Measurements from ENCODE around the gene RRP1.

RRP1 gene

GRCh38 chr21:43778469-43779335, 10.7 kb upstream of the RRP1 start:
- DNase-seq, result no peak

- DNase-seq, result no peak
These were observed 9.7 kb upstream of the RRP1 start for GRCh38 chr21:43779660-43780059.

DNA sequence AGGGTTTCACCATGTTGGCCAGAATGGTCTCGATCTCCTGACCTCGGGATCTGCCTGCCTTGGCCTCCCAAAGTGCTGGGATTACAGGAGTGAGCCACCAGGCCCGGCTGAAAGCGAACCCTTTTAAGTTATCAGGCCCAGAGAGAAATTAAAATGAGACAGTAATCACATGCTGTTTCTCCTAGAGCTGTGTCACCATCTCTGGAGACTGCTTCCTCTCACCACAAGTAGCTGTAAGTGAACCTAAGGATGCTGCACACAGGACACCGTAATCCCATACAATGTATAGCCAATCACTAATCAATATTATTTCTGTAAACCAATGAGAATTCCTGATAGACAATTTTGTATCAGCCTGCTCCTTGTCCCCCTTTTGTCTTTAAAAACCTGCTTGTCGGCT, 7.5 kb upstream of the RRP1 start:
- no peak for DNase-seq

- no peak for DNase-seq
These were observed 6.8 kb upstream of the RRP1 start for GRCh38 chr21:43782431-43783097.

DNA sequence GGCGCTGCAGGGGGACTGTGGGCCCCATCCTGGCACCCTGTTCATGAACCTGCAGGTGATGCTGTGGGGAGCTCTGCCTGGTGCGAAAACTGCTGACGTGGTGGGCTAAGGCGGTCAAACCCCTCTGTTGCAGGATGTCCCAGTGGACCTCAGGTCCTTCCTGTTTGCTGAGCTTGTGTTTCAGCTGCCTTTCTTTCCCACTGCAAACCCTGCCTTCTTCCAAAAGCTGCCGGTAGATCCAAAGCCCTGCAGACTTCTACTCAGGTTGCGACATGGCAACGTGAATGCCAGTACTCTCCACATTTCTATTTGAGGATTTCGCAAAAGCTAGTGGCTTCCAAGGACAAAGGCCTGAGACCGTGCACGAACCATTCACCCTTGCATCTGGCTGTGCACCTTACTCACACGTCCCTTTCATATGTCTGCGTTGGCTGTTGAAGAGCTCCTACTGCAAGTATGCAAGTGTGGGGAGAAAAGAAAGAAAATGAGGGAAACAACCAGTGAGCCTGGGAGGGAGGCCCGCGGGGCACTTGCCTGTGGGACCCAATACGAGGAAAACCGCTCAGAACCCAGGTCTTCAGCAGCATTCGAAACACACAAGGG, 6.2 kb upstream of the RRP1 start:
- DNase-seq, result peak; percentile 39

- DNase-seq, result no peak
These were observed 4.2 kb upstream of the RRP1 start for GRCh38 chr21:43785134-43785533.

- no peak for DNase-seq
These were observed 3.0 kb upstream of the RRP1 start for GRCh38 chr21:43786300-43786806.

DNA sequence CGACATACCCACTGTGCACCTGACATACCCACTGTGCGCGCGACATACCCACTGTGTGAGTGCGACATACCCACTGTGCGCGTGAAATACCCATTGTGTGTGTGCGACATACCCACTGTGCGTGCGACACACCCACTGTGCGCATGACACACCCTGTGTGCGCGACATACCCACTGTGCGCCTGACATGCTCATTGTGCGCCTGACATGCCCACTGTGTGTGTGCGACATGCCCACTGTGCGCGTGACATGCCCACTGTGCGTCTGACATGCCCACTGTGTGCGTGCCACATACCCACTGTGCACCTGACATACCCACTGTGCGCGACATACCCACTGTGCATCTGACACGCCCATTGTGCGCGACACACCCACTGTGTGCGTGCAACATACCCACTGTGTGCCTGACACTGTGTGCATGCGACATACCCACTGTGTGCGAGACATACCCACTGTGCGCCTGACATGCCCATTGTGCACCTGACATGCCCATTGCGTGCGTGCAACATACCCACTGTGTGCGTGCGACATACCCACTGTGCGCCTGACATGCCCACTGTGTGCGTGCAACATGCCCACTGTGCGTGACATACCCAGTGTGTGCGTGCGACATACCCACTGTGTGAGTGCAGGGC, 2.5 kb upstream of the RRP1 start:
- no peak for DNase-seq

- no peak for DNase-seq
These were observed 690 bp downstream of the RRP1 start for GRCh38 chr21:43790010-43790524.

GRCh38 chr21:43792406-43792805, 3.0 kb downstream of the RRP1 start:
- DNase-seq, result no peak

DNA sequence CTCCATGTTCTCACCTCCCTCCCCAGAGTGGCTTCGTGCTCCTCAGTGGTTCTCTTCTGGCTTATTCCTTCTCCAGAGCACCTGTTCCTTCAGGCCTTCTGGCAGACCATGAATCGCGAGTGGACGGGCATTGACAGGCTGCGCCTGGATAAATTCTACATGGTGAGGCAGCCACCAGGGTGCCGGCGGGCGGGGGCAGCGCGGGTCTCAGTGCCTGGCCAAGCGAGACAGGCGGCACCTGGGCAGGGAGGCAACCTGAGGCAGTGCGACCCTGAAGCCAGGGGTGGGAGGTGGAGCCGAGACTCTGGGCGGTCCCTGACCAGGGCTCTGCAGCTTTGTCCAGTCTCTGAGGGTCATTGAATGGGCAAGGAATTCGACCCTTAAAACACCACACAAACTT, 3.9 kb downstream of the RRP1 start:
- DNase-seq, result no peak

GRCh38 chr21:43794311-43794710, 4.9 kb downstream of the RRP1 start:
- DNase-seq, result no peak

GRCh38 chr21:43794857-43795256, 5.5 kb downstream of the RRP1 start:
- DNase-seq, result no peak

- no peak for DNase-seq
These were observed 8.0 kb downstream of the RRP1 start for GRCh38 chr21:43797415-43797814.

GRCh38 chr21:43797925-43798715, 8.7 kb downstream of the RRP1 start:
- no peak for DNase-seq

- DNase-seq, result no peak
These were observed 10.0 kb downstream of the RRP1 start for GRCh38 chr21:43799301-43799840.

- DNase-seq, result no peak
These were observed 10.7 kb downstream of the RRP1 start for GRCh38 chr21:43800124-43800523.

DNA sequence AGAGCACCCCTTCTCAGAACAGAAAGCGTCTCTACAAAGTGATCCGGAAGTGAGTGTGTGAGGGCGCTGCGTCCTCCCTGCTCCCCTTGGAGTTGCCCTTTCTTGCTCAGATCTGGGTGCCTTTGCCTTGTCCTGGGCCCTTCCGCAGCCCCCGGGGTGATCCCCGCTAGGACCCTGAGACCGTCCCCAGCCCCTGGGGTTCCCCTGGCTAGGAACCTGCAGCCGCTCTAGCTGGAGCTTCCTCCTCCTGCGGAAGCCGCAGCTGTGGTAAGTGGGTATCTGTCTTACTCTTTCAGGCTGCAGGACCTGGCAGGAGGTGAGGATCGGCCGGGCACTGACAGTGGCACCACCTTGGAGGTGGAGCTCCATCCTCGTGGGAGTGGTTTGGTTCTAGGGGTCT, 11.2 kb downstream of the RRP1 start:
- no peak for DNase-seq

DNA sequence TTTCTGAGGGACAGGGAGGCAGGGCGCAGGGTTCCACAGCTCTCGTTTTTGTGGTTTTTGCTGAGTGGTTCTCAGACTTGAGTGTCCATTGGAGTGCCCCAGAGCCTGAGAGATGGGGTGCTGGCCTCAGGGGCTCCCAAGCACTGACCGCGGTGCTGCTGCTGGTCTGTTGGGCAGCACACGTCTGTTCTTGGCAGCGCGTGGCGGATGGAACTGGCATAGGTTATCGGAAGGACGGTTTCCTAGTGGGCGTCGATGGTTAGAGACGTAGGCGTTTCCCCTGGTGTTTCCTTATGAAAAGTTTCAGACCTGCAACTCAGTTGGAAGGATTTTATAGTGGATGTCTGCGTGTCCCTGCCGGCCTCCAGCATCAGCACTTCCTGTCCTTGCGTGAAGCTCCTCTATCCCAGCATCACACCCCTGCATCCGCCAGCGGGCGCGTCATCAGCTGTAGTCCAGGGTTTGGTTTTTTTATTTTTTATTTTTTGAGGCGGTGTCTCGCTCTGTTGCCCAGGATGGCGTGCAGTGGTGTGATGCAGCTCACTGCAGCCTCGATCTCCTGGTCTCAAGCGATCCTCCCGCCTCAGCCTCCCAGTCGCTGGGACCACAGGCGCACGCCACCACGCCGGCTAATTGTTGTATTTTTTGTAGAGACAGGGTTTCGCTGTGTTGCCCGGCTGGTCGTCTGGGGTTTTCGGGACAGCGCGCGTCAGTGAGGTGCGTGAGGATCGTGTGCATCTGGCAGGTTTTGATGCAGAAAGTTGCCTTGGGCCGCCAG, 11.8 kb downstream of the RRP1 start:
- no peak for DNase-seq

- DNase-seq, result no peak
These were observed 13.4 kb downstream of the RRP1 start for GRCh38 chr21:43802713-43803313.
